Keratinocyte (primary cell): Measurements from ENCODE around the gene SPATA31A6. TPM values are rescaled to one million over a fixed set of nuclear protein-coding genes. Genes with fewer than 3 reads are reported as not detected.
"Not testable (repeated sequence)": the region's sequence is repeated elsewhere in the genome, so short reads cannot be mapped to it uniquely, and the experiment has no call there.

Experiments used
- DNase-seq: peaks from one replicate; pipeline ENCODE4 v3.0.0-alpha.2; 2011; ENCODE audit warnings: low read depth, missing footprints, low spot score
- FAIRE-seq: peaks from 2 replicates; lab custom pipeline; 2011; peaks lifted over from hg19 to GRCh38; lab: Jason Lieb, UNC
- H2AFZ ChIP-seq: 2 replicates; pipeline ENCODE4 v1.6.0; 2012; ENCODE audit warnings: low read length, control low read depth, inconsistent platforms; ENCODE audit not compliant: control insufficient read depth
- H3K27ac ChIP-seq: 2 replicates; pipeline ENCODE4 v1.5.1; 2011; ENCODE audit warnings: low read length; ENCODE audit not compliant: control insufficient read depth, insufficient read depth
- H3K27me3 ChIP-seq: 3 replicates; pipeline ENCODE4 v1.6.0; 2011; ENCODE audit warnings: low read length; ENCODE audit not compliant: control insufficient read depth, insufficient read depth; ENCODE audit errors: extremely low read depth
- H3K36me3 ChIP-seq, 2 experiments: 2 replicates in 1 of 2; 3 replicates in 1 of 2; pipeline ENCODE4 v1.5.1; 2011; ENCODE audit warnings: low read length in 2 of 2, mild to moderate bottlenecking in 1 of 2; ENCODE audit not compliant: control insufficient read depth in 2 of 2, insufficient read depth in 2 of 2; ENCODE audit errors: extremely low read depth in 1 of 2
- H3K4me1 ChIP-seq: 3 replicates; pipeline ENCODE4 v1.5.1; 2011; ENCODE audit warnings: low read length; ENCODE audit not compliant: control insufficient read depth, insufficient read depth; ENCODE audit errors: extremely low read depth
- H3K4me2 ChIP-seq: 3 replicates; pipeline ENCODE4 v1.6.0; 2011; ENCODE audit warnings: low read depth, low read length; ENCODE audit not compliant: control insufficient read depth, insufficient read depth; ENCODE audit errors: extremely low read depth
- H3K4me3 ChIP-seq, 3 experiments: fragments of 200-600 bp in 1 of 3; sonication (generic) in 1 of 3; 2 replicates in 2 of 3; 3 replicates in 1 of 3; pipeline ENCODE4 v1.5.1; 2011 to 2016; ENCODE audit warnings: low read length in 3 of 3, mild to moderate bottlenecking in 3 of 3, control low read depth in 2 of 3, inconsistent platforms in 1 of 3, low read depth in 1 of 3, mixed read lengths in 1 of 3, mixed run types in 1 of 3, moderate library complexity in 1 of 3; ENCODE audit not compliant: control insufficient read depth in 2 of 3, insufficient read depth in 2 of 3; ENCODE audit errors: extremely low read depth in 1 of 3
- H3K79me2 ChIP-seq: 2 replicates; pipeline ENCODE4 v1.6.0; 2012; ENCODE audit warnings: low read length; ENCODE audit not compliant: control insufficient read depth, insufficient read depth
- H3K9ac ChIP-seq: 3 replicates; pipeline ENCODE4 v1.6.0; 2011; ENCODE audit warnings: low read length; ENCODE audit not compliant: control insufficient read depth, insufficient read depth; ENCODE audit errors: extremely low read depth
- H3K9me1 ChIP-seq: 3 replicates; pipeline ENCODE4 v1.6.0; 2011; ENCODE audit warnings: low read length; ENCODE audit not compliant: control insufficient read depth, insufficient read depth; ENCODE audit errors: extremely low read depth
- H3K9me3 ChIP-seq: 2 replicates; pipeline ENCODE4 v1.5.1; 2012; ENCODE audit warnings: low read depth, low read length; ENCODE audit not compliant: control insufficient read depth
- H4K20me1 ChIP-seq: 3 replicates; pipeline ENCODE4 v1.6.0; 2011; ENCODE audit warnings: low read length; ENCODE audit not compliant: control insufficient read depth, insufficient read depth; ENCODE audit errors: extremely low read depth
- dilution Hi-C: fragments of 300-500 bp; cut with MboI; formaldehyde crosslinking; loops from one replicate; pipeline ENCODE4 v1.7.0; 2020; ENCODE audit warnings: low sequenced_read_pairs; ENCODE audit not compliant: extremely low pct_ligation_motif_present
- polyA plus RNA-seq, 5 experiments: library from polyadenylated mRNA; depleted of rRNA in 3 of 5; stranded (reverse) in 3 of 5; stranded (forward) in 1 of 5; unstranded in 1 of 5; fragments of >200 nt; gene quantifications; 1 replicate in 1 of 5; 2 replicates in 3 of 5; 3 replicates in 1 of 5; pipeline versions ENCODE4 v1.2.1 to v1.2.3, GENCODE V29; 2011 to 2012; ENCODE audit warnings: missing spikeins in 2 of 5, low read depth in 1 of 5, low replicate concordance in 1 of 5

The SPATA31A6 gene
- polyA plus RNA-seq, 1 donor (not counting 4 experiments of a cell fraction or from before 2014, with no cell fraction given): not detected

GRCh38 chr9:42233031-42233430 lies 49.6 kb downstream of the SPATA31A6 start:
- H3K4me1 ChIP-seq, DNase-seq, H3K4me2 ChIP-seq, dilution Hi-C loops, H4K20me1 ChIP-seq, H2AFZ ChIP-seq, FAIRE-seq, H3K27ac ChIP-seq, H3K36me3 ChIP-seq, H3K9me1 ChIP-seq, H3K9me3 ChIP-seq, H3K4me3 ChIP-seq, H3K79me2 ChIP-seq, H3K9ac ChIP-seq, H3K27me3 ChIP-seq: not testable (repeated sequence)

DNA sequence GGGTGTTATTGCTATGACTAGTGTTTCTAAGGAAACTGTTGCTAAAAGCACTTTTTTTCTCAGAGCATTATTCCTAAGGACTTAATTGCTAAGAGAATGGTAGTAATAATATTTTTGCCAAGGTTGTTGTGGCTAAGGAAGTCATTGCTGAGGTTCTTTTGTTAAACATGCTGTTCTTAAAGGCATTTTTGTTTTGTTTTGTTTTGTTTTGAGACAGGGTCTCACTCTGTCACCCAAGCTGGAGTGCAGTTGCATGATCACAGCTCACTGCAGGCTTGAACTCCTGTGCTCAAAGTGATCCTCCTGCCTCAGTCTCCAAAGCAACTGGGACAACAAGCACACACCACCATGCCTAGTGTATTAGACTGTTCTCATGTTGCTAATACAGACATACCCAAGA lies 51.2 kb downstream of the SPATA31A6 start:
- H3K9ac ChIP-seq, H3K27ac ChIP-seq, dilution Hi-C loops, H3K27me3 ChIP-seq, H3K4me2 ChIP-seq, H3K79me2 ChIP-seq, H3K36me3 ChIP-seq, H4K20me1 ChIP-seq, H3K4me1 ChIP-seq, DNase-seq, H2AFZ ChIP-seq, FAIRE-seq, H3K9me1 ChIP-seq, H3K9me3 ChIP-seq, H3K4me3 ChIP-seq: not testable (repeated sequence)

DNA sequence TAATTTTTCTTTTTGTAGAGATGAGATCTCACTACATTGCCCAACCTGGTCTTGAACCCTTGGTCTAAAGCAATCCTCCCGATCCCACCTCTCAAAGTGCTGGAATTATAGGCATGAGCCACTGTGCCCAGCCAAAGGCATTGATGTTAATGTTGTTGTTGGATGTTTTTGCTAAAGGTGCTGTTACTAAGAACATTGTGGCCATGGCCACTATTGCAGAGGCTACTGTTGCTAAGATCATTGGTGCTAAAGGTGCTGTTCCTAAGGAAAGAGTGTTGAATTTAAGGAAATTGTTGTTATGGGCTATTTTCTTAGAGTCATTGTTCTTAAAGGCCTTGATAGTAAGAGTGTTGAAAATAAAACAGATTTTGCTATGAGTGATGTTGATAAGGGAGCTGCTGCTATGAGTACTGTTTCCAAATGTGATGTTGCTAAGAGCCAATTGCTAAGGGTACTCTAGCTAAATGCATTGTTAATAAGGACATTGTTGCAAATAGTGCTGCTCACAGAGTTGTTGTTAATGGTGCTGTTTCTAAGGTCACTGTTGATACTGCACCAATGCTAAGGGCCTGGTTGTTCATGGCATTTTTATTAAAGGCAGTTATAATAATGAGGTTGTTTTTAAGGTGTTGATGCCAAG lies 52.0 kb downstream of the SPATA31A6 start:
- H3K9me1 ChIP-seq, H3K27me3 ChIP-seq, H2AFZ ChIP-seq, H4K20me1 ChIP-seq, FAIRE-seq, H3K9ac ChIP-seq, H3K4me1 ChIP-seq, H3K36me3 ChIP-seq, H3K27ac ChIP-seq, dilution Hi-C loops, H3K9me3 ChIP-seq, DNase-seq, H3K4me3 ChIP-seq, H3K4me2 ChIP-seq, H3K79me2 ChIP-seq: not testable (repeated sequence)

DNA sequence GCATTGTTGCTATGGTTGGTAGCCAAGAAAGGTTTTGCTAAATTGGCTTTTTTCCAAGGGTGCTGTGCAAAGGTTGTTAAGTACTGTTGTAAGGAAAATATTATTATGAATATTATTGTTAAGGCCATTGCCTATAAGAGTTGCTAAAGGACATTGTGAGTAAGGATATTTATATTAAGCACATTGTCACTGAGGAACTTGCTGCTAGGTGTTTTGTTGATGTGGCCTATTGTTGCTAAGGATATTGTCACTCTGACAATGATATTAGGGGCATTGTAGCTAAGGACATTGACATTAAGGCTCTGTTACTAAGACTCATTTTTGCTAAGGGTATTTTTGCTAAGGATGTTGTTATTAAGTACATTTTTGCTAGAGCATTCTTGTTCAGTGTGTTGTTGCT lies 52.6 kb downstream of the SPATA31A6 start:
- H3K79me2 ChIP-seq, FAIRE-seq, H3K9me3 ChIP-seq: not testable (repeated sequence)

GRCh38 chr9:42237381-42237780 lies 53.9 kb downstream of the SPATA31A6 start:
- H3K27me3 ChIP-seq, H3K9ac ChIP-seq, H2AFZ ChIP-seq, DNase-seq, H3K9me3 ChIP-seq, H3K4me3 ChIP-seq, FAIRE-seq, H3K27ac ChIP-seq, dilution Hi-C loops, H3K36me3 ChIP-seq, H3K9me1 ChIP-seq, H4K20me1 ChIP-seq, H3K4me2 ChIP-seq, H3K79me2 ChIP-seq, H3K4me1 ChIP-seq: not testable (repeated sequence)

More for the DNA sequence above, 52.6 kb downstream of the SPATA31A6 start:
- H3K9ac ChIP-seq, dilution Hi-C loops, H4K20me1 ChIP-seq, H3K9me1 ChIP-seq, H3K4me1 ChIP-seq, H3K27me3 ChIP-seq, H3K4me2 ChIP-seq, DNase-seq, H3K27ac ChIP-seq, H2AFZ ChIP-seq, H3K36me3 ChIP-seq, H3K4me3 ChIP-seq: not testable (repeated sequence)
